ENCODE data around the gene PMS2.
"Not testable (repeated sequence)": the region's sequence is repeated elsewhere in the genome, so short reads cannot be mapped to it uniquely, and the experiment has no call there.

DNA sequence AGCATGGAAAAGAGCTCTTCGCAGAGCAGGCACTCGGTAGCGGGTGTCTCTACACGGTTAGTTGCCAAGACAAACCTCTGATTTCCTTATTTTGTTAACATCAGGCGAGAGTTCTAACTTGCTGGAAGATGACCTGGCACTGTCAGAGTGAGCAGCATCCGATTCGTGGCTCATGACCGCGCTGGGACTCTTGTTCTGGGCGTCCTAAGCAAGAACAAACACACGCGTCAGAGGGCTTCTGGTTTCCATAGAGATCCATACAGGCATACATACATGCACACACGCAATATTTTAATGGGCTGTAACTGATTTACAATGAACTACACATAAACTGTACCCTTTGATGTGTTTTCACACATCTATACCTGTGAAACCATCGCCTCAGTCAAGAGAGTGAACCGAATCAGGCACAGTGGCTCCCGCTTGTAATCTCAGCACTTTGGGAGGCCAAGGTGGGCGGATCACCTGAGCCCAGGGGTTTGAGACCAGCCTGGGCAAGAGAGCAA lies 73.9 kb downstream of the PMS2 start:
- TF ChIP-seq, protein P1, sequence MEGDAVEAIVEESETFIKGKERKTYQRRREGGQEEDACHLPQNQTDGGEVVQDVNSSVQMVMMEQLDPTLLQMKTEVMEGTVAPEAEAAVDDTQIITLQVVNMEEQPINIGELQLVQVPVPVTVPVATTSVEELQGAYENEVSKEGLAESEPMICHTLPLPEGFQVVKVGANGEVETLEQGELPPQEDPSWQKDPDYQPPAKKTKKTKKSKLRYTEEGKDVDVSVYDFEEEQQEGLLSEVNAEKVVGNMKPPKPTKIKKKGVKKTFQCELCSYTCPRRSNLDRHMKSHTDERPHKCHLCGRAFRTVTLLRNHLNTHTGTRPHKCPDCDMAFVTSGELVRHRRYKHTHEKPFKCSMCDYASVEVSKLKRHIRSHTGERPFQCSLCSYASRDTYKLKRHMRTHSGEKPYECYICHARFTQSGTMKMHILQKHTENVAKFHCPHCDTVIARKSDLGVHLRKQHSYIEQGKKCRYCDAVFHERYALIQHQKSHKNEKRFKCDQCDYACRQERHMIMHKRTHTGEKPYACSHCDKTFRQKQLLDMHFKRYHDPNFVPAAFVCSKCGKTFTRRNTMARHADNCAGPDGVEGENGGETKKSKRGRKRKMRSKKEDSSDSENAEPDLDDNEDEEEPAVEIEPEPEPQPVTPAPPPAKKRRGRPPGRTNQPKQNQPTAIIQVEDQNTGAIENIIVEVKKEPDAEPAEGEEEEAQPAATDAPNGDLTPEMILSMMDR (conservative IDR thresholded peaks at IDR 0.05 in 1 of 2, IDR thresholded peaks at IDR 0.05 in 1 of 2; ENCODE audit: extremely low read depth in 1 of 2, insufficient read depth in 1 of 2, low read depth in 1 of 2, low read length in 2 of 2), result not testable (repeated sequence)
- not testable (repeated sequence) for TF ChIP-seq EZH2 (IDR thresholded peaks at IDR 0.05; ENCODE audit: borderline replicate concordance, low read length)
